Fibroblast of the aortic adventitia (primary cell): ENCODE data around the gene BDNF. TPM values are rescaled to one million over a fixed set of nuclear protein-coding genes. Genes with fewer than 3 reads are reported as not detected.

ENCODE experiments used
- DNase-seq: peaks from one replicate; pipeline ENCODE4 v3.0.0-alpha.2; 2010; ENCODE audit warnings: low read depth
- H3K4me3 ChIP-seq: 2 replicates; pipeline ENCODE4 v1.5.1; 2011; ENCODE audit warnings: low read depth, mild to moderate bottlenecking, control low read depth, low read length, moderate library complexity
- total RNA-seq: library from RNA; depleted of rRNA; stranded (reverse); fragments of >200 nt; gene quantifications from 2 replicates; pipeline ENCODE4 v1.2.3, GENCODE V29; 2012; ENCODE audit warnings: low replicate concordance
- TF ChIP-seq, protein P1 (sequence below): IDR thresholded peaks from 2 replicates; pipeline ENCODE4 v1.5.1; 2011; ENCODE audit warnings: mild to moderate bottlenecking, low read length, control low read depth, inconsistent platforms; ENCODE audit not compliant: insufficient read depth

BDNF gene
- total RNA-seq, 1 donor, result 8.1 TPM

DNA sequence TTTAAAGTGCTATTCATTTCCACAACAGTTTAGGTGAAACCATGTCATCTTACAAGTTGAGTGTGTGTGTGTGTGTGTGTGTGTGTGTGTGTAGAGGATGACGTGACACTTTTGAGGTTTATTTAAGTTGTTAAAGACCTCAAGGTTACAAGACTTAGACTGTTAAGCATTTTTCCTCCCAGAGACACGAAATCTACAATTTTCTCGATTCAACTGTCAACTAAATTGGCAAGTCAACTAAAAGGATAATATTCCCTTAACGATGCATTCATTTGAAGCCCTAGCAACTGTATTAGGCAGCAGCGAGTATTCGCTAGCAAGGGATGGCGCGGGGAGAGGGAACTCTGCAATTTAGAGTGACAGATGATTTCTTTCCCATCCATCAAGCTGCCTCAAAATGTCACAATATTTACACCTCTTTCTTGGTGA, 17.6 kb upstream of the BDNF start:
- peak; percentile 43 for DNase-seq
- TF ChIP-seq, protein P1, sequence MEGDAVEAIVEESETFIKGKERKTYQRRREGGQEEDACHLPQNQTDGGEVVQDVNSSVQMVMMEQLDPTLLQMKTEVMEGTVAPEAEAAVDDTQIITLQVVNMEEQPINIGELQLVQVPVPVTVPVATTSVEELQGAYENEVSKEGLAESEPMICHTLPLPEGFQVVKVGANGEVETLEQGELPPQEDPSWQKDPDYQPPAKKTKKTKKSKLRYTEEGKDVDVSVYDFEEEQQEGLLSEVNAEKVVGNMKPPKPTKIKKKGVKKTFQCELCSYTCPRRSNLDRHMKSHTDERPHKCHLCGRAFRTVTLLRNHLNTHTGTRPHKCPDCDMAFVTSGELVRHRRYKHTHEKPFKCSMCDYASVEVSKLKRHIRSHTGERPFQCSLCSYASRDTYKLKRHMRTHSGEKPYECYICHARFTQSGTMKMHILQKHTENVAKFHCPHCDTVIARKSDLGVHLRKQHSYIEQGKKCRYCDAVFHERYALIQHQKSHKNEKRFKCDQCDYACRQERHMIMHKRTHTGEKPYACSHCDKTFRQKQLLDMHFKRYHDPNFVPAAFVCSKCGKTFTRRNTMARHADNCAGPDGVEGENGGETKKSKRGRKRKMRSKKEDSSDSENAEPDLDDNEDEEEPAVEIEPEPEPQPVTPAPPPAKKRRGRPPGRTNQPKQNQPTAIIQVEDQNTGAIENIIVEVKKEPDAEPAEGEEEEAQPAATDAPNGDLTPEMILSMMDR, result no peak

DNA sequence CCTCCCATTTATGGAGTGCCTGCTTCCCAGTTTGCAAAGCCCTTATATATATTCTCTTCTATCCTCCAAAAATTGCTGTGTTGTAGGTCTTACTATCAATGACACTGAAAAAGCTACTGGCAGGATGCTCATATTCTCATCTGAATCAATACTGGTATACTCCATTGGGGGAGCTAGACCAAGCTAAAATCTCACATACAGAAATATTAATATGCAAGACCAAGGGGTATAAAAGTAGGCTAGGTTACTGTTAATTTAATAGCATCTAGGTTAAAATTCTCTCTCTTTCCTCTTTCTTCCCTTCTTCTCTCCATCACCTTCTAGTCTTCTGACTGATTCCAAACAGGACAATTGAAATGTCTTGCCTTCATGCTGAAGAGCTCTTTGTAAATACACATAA, 17.1 kb upstream of the BDNF start:
- H3K4me3 ChIP-seq, result peak overlapping the region; percentile 73
- TF ChIP-seq, protein P1, result peak; percentile 53
- DNase-seq, result peak; percentile 35

More for the DNA sequence above, 17.6 kb upstream of the BDNF start:
- H3K4me3 ChIP-seq, result peak overlapping the region; percentile 73

DNA sequence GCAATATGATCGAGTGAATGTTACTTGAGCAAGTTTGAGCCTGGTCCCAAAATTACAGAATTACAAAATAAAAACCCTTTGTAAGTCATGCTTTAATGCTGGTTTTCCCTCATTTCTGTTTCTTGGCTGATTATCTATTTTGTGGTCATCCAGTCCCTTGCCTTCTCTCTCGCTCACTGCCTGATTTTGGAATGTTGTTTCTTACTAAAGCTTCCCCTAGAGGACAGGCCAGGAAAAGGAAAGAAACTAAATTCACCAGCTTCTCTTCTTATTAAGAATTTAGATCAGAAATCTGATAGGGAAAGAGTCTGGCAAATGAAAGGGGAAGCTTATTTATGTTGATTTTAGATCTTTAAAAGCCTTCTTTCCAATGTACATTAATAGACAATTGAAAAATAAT, 16.6 kb upstream of the BDNF start:
- no peak overlapping the region for H3K4me3 ChIP-seq
- peak; percentile 64 for DNase-seq
- TF ChIP-seq, protein P1, result peak; percentile 43

DNA sequence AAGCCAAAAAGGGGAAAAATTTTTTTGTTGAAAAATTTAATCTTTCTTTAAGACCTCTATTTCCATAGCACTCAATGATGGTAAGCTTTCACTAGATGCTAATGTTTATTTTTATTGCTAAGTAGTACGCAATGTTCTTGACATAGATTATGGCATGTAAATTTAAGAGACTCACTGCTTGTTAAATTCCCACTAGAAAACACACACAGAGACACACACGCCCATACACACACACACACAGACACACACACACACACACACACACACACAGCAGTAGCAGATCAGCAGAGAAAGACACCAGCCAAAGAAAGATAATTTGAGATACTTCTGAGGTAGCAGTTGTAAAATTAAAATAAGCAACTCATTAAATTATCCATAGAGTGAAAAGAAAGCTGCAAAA, 16.0 kb upstream of the BDNF start:
- no peak for DNase-seq
- no peak overlapping the region for H3K4me3 ChIP-seq
- TF ChIP-seq, protein P1, result no peak

DNA sequence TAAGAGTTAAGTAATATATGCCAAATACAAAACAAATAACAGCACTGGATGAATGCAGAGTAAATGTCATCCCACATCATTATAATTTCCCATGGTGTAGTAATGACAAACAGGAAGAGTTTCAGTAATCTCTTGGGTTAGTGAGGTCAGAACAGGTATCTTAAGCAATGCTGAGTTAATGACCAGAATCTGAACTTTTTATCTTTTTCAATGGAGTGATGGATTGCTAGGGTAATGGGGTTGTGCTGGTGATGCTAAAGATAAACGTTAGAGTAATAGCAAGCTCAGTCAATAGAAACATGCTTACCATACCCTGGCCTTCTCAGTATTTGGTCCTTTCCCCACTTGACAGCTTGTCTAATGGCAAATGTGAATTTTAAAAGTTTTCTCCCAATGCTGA, 11.5 kb upstream of the BDNF start:
- no peak overlapping the region for H3K4me3 ChIP-seq
- TF ChIP-seq, protein P1, result no peak
- DNase-seq, result no peak

DNA sequence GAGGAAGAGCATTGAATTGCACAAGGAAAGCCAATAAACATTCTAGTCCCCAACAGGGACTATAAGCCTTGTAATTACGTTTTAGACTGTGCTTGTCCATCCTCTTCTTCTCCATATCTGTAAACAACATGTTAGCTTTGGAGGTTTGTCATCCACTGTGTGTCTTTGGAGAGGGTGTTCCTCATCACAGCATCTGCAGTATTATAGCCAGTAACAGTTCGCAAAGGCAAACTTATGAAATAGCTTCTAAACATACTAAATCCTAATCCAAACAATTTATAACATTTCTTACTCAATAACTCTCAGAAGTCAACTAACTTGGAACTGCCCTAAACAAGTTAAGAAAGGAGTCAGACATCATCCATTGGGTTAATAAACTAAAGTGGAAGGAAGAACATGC, 10.3 kb upstream of the BDNF start:
- DNase-seq, result no peak
- TF ChIP-seq, protein P1, result no peak

DNA sequence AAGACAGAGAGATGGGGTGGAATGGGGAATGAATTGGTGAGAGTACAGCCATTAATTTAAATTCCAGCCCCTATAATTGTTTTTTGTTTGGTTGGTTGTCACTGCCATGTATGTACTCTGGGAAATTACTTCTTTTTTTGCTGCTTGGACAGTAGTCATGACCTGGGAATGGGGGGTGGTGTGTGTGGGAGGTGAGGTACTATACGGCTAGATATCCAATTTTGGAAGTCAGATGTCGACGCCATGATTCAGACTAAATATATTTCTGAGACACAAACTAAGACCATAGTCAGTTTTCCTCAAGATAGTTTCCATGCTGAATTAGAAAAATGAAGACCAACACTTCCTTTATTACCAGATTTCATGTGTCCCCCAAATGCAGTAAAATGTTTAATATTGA, 7.4 kb upstream of the BDNF start:
- TF ChIP-seq, protein P1, result no peak
- H3K4me3 ChIP-seq, result no peak overlapping the region
- DNase-seq, result no peak

More for the DNA sequence above, 10.3 kb upstream of the BDNF start:
- no peak overlapping the region for H3K4me3 ChIP-seq
